Endothelial cell of umbilical vein (primary cell): ENCODE data around the gene TDRD10. TPM values are rescaled to one million over a fixed set of nuclear protein-coding genes. Genes with fewer than 3 reads are reported as not detected.

ENCODE experiments used
- BruUV-seq: library from RNA; stranded (reverse); fragments of 400-500 nt; replicated peaks from 2 replicates; lab custom pipeline; 2021; lab: Mats Ljungman, UMichigan
- CTCF ChIA-PET: fragments of 300-600, 350-600 bp; sonication (Branson Sonifier 250); formaldehyde crosslinking; loops from one replicate; lab custom pipeline; 2021; ENCODE audit warnings: antibody characterized with exemption, inconsistent platforms; lab: Charles Lee
- POLR2A ChIA-PET: fragments of 300-600, 350-600 bp; sonication (Branson Sonifier 250); formaldehyde crosslinking; loops from one replicate; lab custom pipeline; 2021; ENCODE audit warnings: antibody characterized with exemption, inconsistent platforms; lab: Charles Lee
- DNase-seq: peaks from one replicate; pipeline ENCODE4 v3.0.0-alpha.2; 2011; ENCODE audit warnings: low read depth, low spot score
- FAIRE-seq: peaks from 2 replicates; lab custom pipeline; 2011; peaks lifted over from hg19 to GRCh38; lab: Jason Lieb, UNC
- H2AFZ ChIP-seq: 2 replicates; pipeline ENCODE4 v1.6.0; 2012; ENCODE audit warnings: low read depth, low read length, control low read depth, inconsistent platforms
- H3K27ac ChIP-seq: 2 replicates; pipeline ENCODE4 v1.5.1; 2011; ENCODE audit warnings: low read depth, mild to moderate bottlenecking, control low read depth, low read length, moderate library complexity; ENCODE audit not compliant: insufficient read depth
- H3K27me3 ChIP-seq, 2 experiments: 2 replicates each; pipeline versions ENCODE4 v1.6.0 to v1.6.1; 2011; ENCODE audit warnings: low read length in 2 of 2, mixed read lengths in 1 of 2; ENCODE audit not compliant: control insufficient read depth in 2 of 2, insufficient read depth in 2 of 2
- H3K36me3 ChIP-seq, 2 experiments: 2 replicates in 1 of 2; 3 replicates in 1 of 2; pipeline ENCODE4 v1.5.1; 2011; ENCODE audit warnings: low read length in 2 of 2, mild to moderate bottlenecking in 1 of 2, moderate library complexity in 1 of 2; ENCODE audit not compliant: control insufficient read depth in 2 of 2, insufficient read depth in 2 of 2; ENCODE audit errors: extremely low read depth in 1 of 2
- H3K4me1 ChIP-seq: 3 replicates; pipeline ENCODE4 v1.5.1; 2011; ENCODE audit warnings: mild to moderate bottlenecking, low read length; ENCODE audit not compliant: control insufficient read depth, insufficient read depth; ENCODE audit errors: extremely low read depth
- H3K4me2 ChIP-seq: 2 replicates; pipeline ENCODE4 v1.6.1; 2011; ENCODE audit warnings: low read length, control low read depth, mixed read lengths; ENCODE audit not compliant: insufficient read depth
- H3K4me3 ChIP-seq, 3 experiments: fragments of 200-600 bp in 1 of 3; sonication (generic), shearing (Covaris generic) in 1 of 3; replicated peaks in 1 of 3; 2 replicates each; pipeline ENCODE4 v1.5.1; 2011 to 2016; ENCODE audit warnings: control low read depth in 3 of 3, low read length in 3 of 3, mild to moderate bottlenecking in 2 of 3, inconsistent platforms in 1 of 3, low read depth in 1 of 3, moderate library complexity in 1 of 3; ENCODE audit not compliant: insufficient read depth in 1 of 3
- H3K79me2 ChIP-seq: 2 replicates; pipeline ENCODE4 v1.6.0; 2012; ENCODE audit warnings: low read length, inconsistent platforms; ENCODE audit not compliant: control insufficient read depth, insufficient read depth
- H3K9ac ChIP-seq: replicated peaks from 2 replicates; pipeline ENCODE3; 2011; ENCODE audit warnings: low read length, control low read depth; ENCODE audit not compliant: insufficient read depth; ENCODE audit errors: extremely low read depth
- H3K9me1 ChIP-seq: replicated peaks from 3 replicates; pipeline ENCODE4 v1.6.0; 2011; ENCODE audit warnings: mild to moderate bottlenecking, low read length; ENCODE audit not compliant: control insufficient read depth, insufficient read depth; ENCODE audit errors: extremely low read depth
- H3K9me3 ChIP-seq: replicated peaks from 2 replicates; pipeline ENCODE4 v1.5.1; 2012; ENCODE audit warnings: low read length, inconsistent platforms; ENCODE audit not compliant: control insufficient read depth, insufficient read depth
- H4K20me1 ChIP-seq: replicated peaks from 2 replicates; pipeline ENCODE3; 2011; ENCODE audit warnings: mild to moderate bottlenecking, low read length; ENCODE audit not compliant: control insufficient read depth, insufficient read depth; ENCODE audit errors: extremely low read depth
- CTCF ChIP-seq, 2 donors: IDR thresholded peaks; 1 replicate in 1 of 2; 2 replicates in 1 of 2; pipeline ENCODE4 v1.5.1; 2011; ENCODE audit warnings: low read length in 2 of 2, mild to moderate bottlenecking in 2 of 2, moderate library complexity in 2 of 2, control low read depth in 1 of 2, inconsistent platforms in 1 of 2, low read depth in 1 of 2; ENCODE audit not compliant: insufficient read depth in 1 of 2; ENCODE audit errors: extremely low read depth in 1 of 2
- EZH2 ChIP-seq: IDR thresholded peaks from 2 replicates; pipeline ENCODE4 v1.6.1; 2012; ENCODE audit warnings: borderline replicate concordance, low read depth, mild to moderate bottlenecking, moderate library complexity, low read length, inconsistent platforms; ENCODE audit not compliant: severe bottlenecking
- FOS ChIP-seq: IDR thresholded peaks from 2 replicates; pipeline ENCODE4 v1.6.1; 2011; ENCODE audit warnings: mild to moderate bottlenecking, low read length, moderate library complexity, borderline replicate concordance; ENCODE audit not compliant: insufficient read depth
- GATA2 ChIP-seq: IDR thresholded peaks from 2 replicates; pipeline ENCODE4 v1.7.0; 2011; ENCODE audit warnings: low read depth, mild to moderate bottlenecking, moderate library complexity, mixed read lengths, low read length; ENCODE audit not compliant: insufficient read length, insufficient read depth
- JUN ChIP-seq: IDR thresholded peaks from 2 replicates; pipeline ENCODE4 v1.6.1; 2011; ENCODE audit warnings: borderline replicate concordance, low read depth; ENCODE audit not compliant: insufficient read length, insufficient read depth
- MYC ChIP-seq: IDR thresholded peaks from one replicate; pipeline ENCODE4 v1.6.1; 2011; ENCODE audit warnings: mild to moderate bottlenecking, low read depth, low read length
- POLR2A ChIP-seq: IDR thresholded peaks from 2 replicates; pipeline ENCODE4 v1.6.1; 2012; ENCODE audit warnings: low read depth, mild to moderate bottlenecking, control low read depth, low read length
- POLR2AphosphoS5 ChIP-seq: IDR thresholded peaks from 2 replicates; pipeline ENCODE4 v1.6.1; 2012; ENCODE audit warnings: low read depth, mild to moderate bottlenecking, control low read depth, low read length, moderate library complexity; ENCODE audit not compliant: insufficient read depth
- dilution Hi-C: fragments of 300-500 bp; cut with MboI; formaldehyde crosslinking; loops from one replicate; pipeline ENCODE4 v1.15.0; 2019; ENCODE audit warnings: low sequenced_read_pairs; ENCODE audit not compliant: extremely low pct_ligation_motif_present
- intact Hi-C: fragments of 100-400 bp; cut with micrococcal nuclease; formaldehyde crosslinking; loops from one replicate; pipeline ENCODE4 v1.10.0; 2022
- polyA plus RNA-seq, 4 experiments: library from polyadenylated mRNA; depleted of rRNA in 3 of 4; stranded (reverse) in 3 of 4; unstranded in 1 of 4; fragments of >200 nt; gene quantifications; 2 replicates each; pipeline versions ENCODE4 v1.2.1 to v1.2.3, GENCODE V29; 2011 to 2012; ENCODE audit warnings: missing spikeins in 1 of 4
- total RNA-seq: library from RNA; stranded (reverse); gene quantifications from 2 replicates; pipeline ENCODE4 v1.2.3, GENCODE V29; 2021
- TF ChIP-seq, protein P1 (sequence below): IDR thresholded peaks from 2 replicates; pipeline ENCODE4 v1.6.1; 2011; ENCODE audit not compliant: insufficient read depth, insufficient read length

TDRD10 gene
- total and polyA plus RNA-seq, 2 donors (not counting 3 experiments of a cell fraction or from before 2014, with no cell fraction given): 6.1 to 9.1 TPM

DNA sequence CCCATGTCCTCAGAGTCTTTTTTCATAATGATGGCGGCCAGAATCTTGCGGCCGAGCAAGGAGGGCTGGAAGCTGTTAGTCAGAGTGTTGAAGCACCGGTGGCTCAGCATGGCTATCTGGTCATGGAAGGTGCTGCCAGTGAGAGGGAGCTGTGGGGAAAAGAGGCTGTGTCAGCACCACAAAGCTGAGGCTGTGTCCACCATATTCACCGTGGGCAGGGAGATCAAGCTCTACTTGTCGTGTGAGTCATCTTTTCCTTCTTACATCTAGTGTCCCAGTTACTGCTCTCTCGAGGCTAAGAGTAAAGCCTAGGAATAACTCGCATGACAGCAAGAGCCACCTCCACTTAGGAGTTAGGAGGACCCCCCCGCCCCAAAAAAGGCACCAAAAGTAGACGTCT lies 87.8 kb downstream of the TDRD10 start:
- DNase-seq (no peak), FAIRE-seq (no peak)
- intact Hi-C loops: no loop called here
- no TSS peak for BruUV-seq
- Histone ChIP-seq H3K4me2 (no peak overlapping the region), H3K4me1 (peaks cover 9% of the 10 kb centered on the region), H3K4me3 (no peak overlapping the region), H3K27ac (no peak overlapping the region), H2AFZ (no peak overlapping the region), H3K9me3 (no peaks in the 10 kb centered on the region), H3K27me3 (no peaks in the 10 kb centered on the region), H4K20me1 (no peaks in the 10 kb centered on the region), H3K9me1 (no peaks in the 10 kb centered on the region), H3K36me3 (peaks cover 36 to 56% of the 10 kb centered on the region in 2 experiments), H3K9ac (no peak overlapping the region), H3K79me2 (no peaks in the 10 kb centered on the region)
- no peak for TF ChIP-seq JUN
- no peak for TF ChIP-seq POLR2AphosphoS5
- no peak for TF ChIP-seq GATA2
- no peak for TF ChIP-seq EZH2
- TF ChIP-seq CTCF (IDR thresholded peaks at IDR 0.05; ENCODE audit: extremely low read depth in 1 of 2, insufficient read depth in 1 of 2, low read depth in 1 of 2, low read length in 2 of 2): no peak
- TF ChIP-seq POLR2A: no peak
- TF ChIP-seq FOS: no peak
- TF ChIP-seq, protein P1, sequence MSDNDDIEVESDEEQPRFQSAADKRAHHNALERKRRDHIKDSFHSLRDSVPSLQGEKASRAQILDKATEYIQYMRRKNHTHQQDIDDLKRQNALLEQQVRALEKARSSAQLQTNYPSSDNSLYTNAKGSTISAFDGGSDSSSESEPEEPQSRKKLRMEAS: no peak
- TF ChIP-seq MYC: no peak
- CTCF ChIA-PET: interaction anchor here (1.1 to 2.0 kb wide), 2 partner anchors 30 to 110 kb away, joined by 3 to 5 read pairs; no protein-coding TSS in a partner anchor
- dilution Hi-C loops: no loop called here
- POLR2A ChIA-PET: no interaction called here
